Activated CD4-positive, alpha-beta T cell treated with anti-CD3 and anti-CD28 coated beads, Interleukin-10, Interleukin-2, amounts not matched to agents 100 ng/mL and 50 ng/mL, durations not matched to agents 16 hours and 8 hours (primary cell): Measurements from ENCODE around the gene VAT1.
"Not testable (repeated sequence)": the region's sequence is repeated elsewhere in the genome, so short reads cannot be mapped to it uniquely, and the experiment has no call there.

ENCODE experiments used
- DNase-seq: peaks from one replicate; pipeline ENCODE4 v3.0.0-alpha.2; 2020

VAT1 gene

GRCh38 chr17:43021741-43022512 lies at the start of gene VAT1:
Gene VAT1 (minus strand): TSS chr17:43022385. CDS start chr17:43022322, 63 bp downstream.
- DNase-seq: peak; percentile 61

- no peak for DNase-seq
Measured at GRCh38 chr17:43070872-43071271, 48.7 kb upstream of the VAT1 start.

DNA sequence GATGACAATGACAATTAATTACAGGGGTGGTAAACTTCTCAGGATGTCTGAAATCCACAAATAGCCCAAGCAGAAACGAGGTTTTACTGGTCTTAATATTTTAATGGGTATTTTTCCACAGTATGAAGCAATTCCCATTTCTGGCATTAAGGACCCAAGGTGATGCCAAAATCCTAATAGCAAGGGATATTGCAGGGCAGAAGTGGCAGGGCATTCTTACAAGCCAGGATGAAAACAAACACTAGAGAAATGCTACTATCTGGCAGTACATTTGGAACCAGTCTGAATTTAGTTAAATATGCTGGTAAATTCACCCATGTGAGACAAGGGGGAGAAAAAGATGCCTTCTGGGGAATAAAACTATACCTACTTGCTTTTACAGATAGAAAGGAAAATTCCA lies 48.1 kb upstream of the VAT1 start:
- no peak for DNase-seq

GRCh38 chr17:43069368-43069898 lies 47.2 kb upstream of the VAT1 start:
- no peak for DNase-seq

DNA sequence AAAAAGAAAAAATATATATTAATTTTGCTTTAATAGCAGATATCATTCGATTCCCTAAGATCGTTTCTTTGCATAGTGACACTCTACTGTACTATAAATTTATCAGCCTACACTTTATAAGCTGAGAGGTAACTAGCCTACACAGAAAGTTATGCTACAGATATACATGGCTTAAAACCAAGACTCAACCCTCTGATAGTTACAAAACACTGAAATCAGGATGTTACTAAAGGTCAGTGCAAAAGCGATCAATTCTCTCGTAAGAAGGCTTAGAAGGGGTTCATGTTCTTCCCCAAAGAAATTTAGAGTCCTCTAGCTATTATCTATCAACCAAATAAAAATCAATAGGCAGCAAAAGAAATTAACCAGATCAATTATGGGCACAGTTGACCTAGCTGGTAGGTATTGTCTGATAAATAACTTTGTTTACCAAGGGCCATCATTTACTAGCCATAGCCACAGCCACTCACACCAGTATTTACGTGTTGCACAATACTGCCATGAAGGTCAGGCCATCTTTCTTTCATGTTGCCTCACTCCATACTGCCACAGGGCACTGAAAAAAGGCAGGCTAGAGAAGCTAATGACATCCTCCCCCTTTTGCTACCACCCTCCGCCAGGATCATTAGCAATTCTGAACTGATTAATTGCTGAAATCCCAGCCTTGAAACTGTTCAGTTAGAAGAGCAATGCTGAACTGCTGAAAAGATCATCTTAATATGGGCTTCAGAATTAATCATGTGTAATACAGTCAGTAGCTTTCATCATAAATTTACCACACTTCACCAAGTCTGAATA lies 46.6 kb upstream of the VAT1 start:
- no peak for DNase-seq

GRCh38 chr17:43062984-43063638 lies 40.9 kb upstream of the VAT1 start:
- no peak for DNase-seq

GRCh38 chr17:43056051-43056450 lies 33.9 kb upstream of the VAT1 start:
- DNase-seq: no peak

- not testable (repeated sequence) for DNase-seq
Measured at GRCh38 chr17:43053008-43053407, 30.8 kb upstream of the VAT1 start.

DNA sequence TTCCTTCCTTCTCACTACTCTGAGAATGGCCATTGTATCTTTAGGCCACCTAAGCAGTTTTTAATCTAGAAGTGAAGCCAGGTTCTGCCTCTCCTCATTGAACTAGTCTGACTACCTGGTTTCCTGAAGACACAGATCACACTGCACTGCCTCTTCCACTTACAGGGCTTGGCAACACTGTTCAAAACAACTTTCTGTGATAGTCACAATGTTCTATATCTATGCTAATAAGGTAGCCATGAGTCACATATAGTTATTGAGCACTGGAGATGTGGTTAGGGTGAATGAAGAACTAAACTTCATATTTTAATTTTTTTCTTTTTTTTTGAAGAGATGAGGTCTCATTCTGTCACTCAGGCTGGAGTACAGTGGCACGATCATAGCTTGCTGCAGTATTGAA lies 29.8 kb upstream of the VAT1 start:
- DNase-seq: no peak

GRCh38 chr17:43044024-43044423 lies 21.8 kb upstream of the VAT1 start:
- DNase-seq: no peak

- DNase-seq: no peak
Measured at GRCh38 chr17:43043307-43043706, 21.1 kb upstream of the VAT1 start.

DNA sequence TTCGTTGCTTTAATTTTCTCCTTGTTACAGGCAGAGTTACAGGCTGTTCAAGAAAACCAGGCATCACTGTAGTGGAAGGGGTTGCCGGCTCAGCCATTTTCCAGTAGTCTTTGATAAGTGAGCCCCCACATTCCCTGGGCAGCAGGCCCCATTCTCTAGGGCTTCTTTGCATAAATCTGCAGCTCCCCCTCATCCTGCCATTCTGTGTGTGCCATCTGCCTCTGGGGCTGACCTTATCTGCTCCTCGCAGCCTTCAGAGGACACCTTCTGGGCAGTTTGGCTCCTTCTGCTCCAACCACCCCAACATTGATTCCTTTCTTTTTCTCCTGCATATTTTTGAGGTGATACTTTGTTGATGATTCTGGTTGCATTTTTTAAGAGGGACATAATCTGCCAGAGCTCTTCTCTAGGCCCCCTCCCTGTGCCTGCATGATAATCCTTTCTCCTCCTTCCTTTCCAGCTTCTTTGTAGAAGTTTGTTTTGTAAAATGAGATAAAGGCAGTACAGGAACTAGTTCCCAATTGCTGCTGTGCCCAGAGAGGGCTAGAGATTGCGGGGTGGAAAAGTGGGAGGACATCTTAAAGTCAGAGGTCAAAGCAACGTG lies 19.9 kb upstream of the VAT1 start:
- DNase-seq: no peak

DNA sequence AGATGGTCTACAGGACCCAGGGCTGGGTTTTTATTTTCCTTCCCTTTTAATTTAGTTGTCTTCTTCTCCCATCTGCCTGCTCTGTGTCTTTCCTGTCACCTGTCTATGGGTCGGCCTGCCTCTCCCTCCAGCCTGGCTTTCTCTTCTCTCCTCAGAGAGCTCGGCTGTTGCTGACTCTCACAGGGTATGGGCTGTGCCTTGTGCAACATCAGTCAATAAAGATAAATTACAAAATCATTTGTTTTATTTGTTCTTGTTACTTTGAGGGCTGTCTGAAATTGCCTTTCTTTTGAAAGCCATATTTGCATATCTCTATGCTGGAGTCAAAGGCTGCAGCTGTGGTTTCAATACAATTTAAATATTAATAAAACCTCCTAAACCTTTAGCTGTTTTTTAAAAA lies 18.5 kb upstream of the VAT1 start:
- no peak for DNase-seq

GRCh38 chr17:43039646-43040045 lies 17.5 kb upstream of the VAT1 start:
- no peak for DNase-seq

DNA sequence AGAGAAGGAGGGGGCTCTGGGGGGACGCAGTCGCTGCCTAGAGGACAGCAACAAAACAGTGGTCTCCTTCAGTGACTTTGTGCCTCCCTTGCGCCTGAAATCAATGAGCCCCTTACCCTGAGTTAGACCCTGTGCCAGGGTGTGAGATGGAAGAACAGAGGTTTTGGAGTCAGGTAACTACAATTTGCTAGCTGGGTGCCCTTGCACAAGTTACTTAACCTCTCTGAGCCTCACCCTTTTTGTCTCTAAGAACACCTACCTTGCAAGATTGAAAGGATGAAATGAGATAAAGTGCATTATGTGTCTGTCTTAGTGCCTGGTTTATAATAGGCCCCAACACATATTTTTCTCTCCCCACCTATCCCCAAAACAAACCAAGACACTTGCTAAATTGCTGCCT lies 12.7 kb upstream of the VAT1 start:
- DNase-seq: no peak

GRCh38 chr17:43033948-43034881 lies 12.0 kb upstream of the VAT1 start:
- DNase-seq: no peak

DNA sequence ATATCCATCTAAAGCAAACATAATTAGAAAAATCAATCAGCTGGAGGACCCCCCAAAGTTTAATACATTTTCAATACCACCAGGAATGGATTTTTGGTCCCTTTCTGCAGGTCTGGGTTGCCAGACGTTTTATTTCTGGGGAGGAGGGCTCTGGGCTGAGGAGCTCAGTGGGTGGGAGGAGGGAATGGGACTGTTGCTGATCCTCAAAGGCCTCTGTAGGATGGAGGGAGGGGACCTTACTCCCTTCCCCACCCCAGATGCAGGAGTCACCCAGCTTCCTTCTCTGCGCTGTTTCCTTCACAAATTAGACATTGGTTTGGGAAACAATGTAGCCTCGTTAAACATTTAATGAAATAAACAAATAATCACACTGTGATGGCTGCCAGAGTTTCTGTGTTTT lies 9.5 kb upstream of the VAT1 start:
- no peak for DNase-seq

- DNase-seq: no peak
Measured at GRCh38 chr17:43030137-43030767, 8.1 kb upstream of the VAT1 start.

DNA sequence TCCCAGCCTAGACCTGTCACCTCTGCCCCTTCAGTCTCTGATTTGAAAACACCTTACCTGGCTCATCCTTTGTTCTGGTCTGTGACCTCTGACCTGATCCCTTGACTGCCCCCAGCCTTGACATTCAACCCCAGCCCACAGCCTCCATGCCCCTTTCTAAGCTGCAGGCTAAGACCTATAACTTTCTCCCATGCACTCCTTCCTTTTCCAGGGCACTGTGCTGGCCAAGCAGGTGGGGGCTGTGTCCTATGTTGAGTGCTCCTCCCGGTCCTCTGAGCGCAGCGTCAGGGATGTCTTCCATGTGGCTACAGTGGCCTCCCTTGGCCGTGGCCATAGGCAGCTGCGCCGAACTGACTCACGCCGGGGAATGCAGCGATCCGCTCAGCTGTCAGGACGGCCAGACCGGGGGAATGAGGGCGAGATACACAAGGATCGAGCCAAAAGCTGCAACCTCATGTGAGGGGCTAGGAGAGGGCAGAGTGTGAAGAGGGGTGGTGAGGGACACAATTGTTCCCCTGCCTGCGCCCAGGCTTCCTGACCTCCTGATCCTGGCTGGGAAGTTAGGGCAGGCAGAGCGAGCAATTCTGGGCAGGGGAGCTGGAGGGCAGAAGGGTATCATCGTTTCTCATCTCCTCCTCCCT lies 6.2 kb upstream of the VAT1 start:
- DNase-seq: no peak

- no peak for DNase-seq
Measured at GRCh38 chr17:43027091-43028032, 5.2 kb upstream of the VAT1 start.
